Body of pancreas (tissue), 4 donors: Measurements from ENCODE around the gene NLN.

Experiments used
- POLR2A ChIP-seq, 3 donors: fragments of 450-650 bp; IDR thresholded peaks; one replicate each; pipeline ENCODE4 v1.6.1; 2016; ENCODE audit warnings: antibody characterized with exemption in 3 of 3, mild to moderate bottlenecking in 2 of 3
- TF ChIP-seq, protein P1 (sequence below), 7 experiments: fragments of 450-650 bp in 4 of 7; fragments of 200-600 bp in 3 of 7; sonication (generic) in 3 of 7; IDR thresholded peaks; one replicate each; pipeline ENCODE4 v1.5.1; 2016 to 2019; ENCODE audit warnings: antibody characterized with exemption in 7 of 7

DNA sequence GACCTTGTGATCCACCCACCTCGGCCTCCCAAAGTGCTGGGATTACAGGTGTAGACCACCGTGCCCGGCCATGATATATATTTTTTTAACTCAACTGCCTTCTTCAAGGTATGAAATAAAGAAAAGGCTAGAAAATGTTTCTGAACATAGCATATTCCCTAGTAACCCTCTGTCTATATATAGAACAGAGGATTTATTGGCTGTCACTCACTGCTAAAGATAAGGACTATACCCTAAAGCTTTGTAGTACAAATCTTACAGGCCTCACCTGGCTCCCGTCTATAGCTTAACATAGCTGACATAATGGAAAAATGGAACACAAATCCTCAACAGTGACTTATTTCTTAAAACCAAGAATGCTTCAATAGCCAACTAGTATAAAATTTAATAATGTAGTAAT is 14.3 kb upstream of the NLN start:
- no peak for TF ChIP-seq POLR2A (IDR thresholded peaks at IDR 0.05)
- TF ChIP-seq, protein P1, sequence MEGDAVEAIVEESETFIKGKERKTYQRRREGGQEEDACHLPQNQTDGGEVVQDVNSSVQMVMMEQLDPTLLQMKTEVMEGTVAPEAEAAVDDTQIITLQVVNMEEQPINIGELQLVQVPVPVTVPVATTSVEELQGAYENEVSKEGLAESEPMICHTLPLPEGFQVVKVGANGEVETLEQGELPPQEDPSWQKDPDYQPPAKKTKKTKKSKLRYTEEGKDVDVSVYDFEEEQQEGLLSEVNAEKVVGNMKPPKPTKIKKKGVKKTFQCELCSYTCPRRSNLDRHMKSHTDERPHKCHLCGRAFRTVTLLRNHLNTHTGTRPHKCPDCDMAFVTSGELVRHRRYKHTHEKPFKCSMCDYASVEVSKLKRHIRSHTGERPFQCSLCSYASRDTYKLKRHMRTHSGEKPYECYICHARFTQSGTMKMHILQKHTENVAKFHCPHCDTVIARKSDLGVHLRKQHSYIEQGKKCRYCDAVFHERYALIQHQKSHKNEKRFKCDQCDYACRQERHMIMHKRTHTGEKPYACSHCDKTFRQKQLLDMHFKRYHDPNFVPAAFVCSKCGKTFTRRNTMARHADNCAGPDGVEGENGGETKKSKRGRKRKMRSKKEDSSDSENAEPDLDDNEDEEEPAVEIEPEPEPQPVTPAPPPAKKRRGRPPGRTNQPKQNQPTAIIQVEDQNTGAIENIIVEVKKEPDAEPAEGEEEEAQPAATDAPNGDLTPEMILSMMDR (IDR thresholded peaks at IDR 0.05): no peak
